GM20431 (cell line): ENCODE data around the gene H19.

Experiments used
- in situ Hi-C: fragments of 300-500 bp; cut with MseI, MboI; formaldehyde crosslinking; loops from one replicate; pipeline ENCODE4 v1.15.0; 2020; ENCODE audit warnings: low sequenced_read_pairs; ENCODE audit not compliant: unreplicated experiment

The H19 gene

GRCh38 chr11:1949302-1949701 lies 48.3 kb downstream of the H19 start:
- in situ Hi-C loops = no loop called here

- in situ Hi-C loops = no loop called here
These were observed 49.3 kb downstream of the H19 start for GRCh38 chr11:1948389-1948788.

- in situ Hi-C loops = no loop called here
These were observed 49.9 kb downstream of the H19 start for GRCh38 chr11:1947592-1948237.

GRCh38 chr11:1946812-1947484 lies 50.7 kb downstream of the H19 start, which contains the start of gene MRPL23:
Gene MRPL23 (plus strand): TSS chr11:1947332. CDS start chr11:1947363, 31 bp downstream.
- in situ Hi-C loops = no loop called here
